HUES6 (cell line): ENCODE results near the gene HOXC4.

Experiments
- H3K27ac ChIP-seq: 2 replicates; pipeline ENCODE4 v1.7.0; 2013; ENCODE audit warnings: low read depth, mild to moderate bottlenecking, low read length, inconsistent platforms
- H3K27me3 ChIP-seq: 2 replicates; pipeline ENCODE4 v1.6.1; 2013; ENCODE audit warnings: low read length; ENCODE audit not compliant: control insufficient read depth, insufficient read depth
- H3K36me3 ChIP-seq: 2 replicates; pipeline ENCODE4 v1.6.1; 2013; ENCODE audit warnings: low read length; ENCODE audit not compliant: control insufficient read depth, insufficient read depth
- H3K4me1 ChIP-seq: 2 replicates; pipeline ENCODE4 v1.6.1; 2013; ENCODE audit warnings: low read length; ENCODE audit not compliant: control insufficient read depth, insufficient read depth
- H3K4me3 ChIP-seq: 2 replicates; pipeline ENCODE4 v1.5.1; 2013; ENCODE audit warnings: low read depth, low read length
- H3K9ac ChIP-seq: one replicate; pipeline ENCODE4 v1.6.1; 2013; ENCODE audit warnings: mild to moderate bottlenecking, low read length
- H3K9me3 ChIP-seq: 2 replicates; pipeline ENCODE4 v1.6.1; 2013; ENCODE audit warnings: low read depth, low read length; ENCODE audit not compliant: control insufficient read depth, insufficient read depth

Gene HOXC4

DNA sequence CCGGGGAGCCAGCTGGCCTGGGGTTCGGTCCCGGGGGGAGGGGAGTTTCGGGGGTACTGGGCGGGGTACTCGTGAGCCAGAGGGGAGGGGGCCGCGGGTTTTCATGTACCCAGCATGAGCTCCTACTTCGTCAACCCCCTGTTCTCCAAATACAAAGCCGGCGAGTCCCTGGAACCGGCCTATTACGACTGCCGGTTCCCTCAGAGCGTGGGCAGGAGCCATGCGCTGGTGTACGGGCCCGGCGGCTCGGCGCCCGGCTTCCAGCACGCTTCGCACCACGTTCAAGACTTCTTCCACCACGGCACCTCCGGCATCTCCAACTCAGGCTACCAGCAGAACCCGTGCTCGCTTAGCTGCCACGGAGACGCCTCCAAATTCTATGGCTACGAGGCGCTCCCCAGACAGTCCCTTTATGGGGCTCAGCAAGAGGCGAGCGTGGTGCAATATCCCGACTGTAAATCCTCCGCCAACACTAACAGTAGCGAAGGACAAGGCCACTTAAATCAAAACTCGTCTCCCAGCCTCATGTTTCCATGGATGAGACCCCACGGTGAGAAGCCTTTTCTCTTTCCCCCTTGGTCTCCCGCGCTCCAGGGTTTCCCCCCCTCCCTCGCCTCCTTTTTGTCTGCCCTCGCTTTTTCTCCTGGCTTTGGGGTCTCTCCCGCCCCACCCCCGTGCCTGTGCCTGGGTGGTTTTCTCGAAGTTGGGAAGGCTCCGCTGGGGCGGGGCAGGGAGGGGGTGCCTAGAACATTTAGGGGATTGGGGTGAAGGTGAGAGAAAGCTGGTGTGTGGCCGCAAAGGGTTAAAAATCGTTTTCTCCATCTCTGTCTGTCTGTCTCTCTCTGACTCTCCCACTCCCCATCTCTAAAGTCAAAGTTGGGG, 44.2 kb upstream of the HOXC4 start:
- peak overlapping the region; percentile 91 for H3K9ac ChIP-seq
- H3K9me3 ChIP-seq, result no peaks in the 10 kb centered on the region
- H3K27ac ChIP-seq, result no peak overlapping the region
- peaks cover 3% of the 10 kb centered on the region; the same call in 1 of the 2 replicates for H3K4me1 ChIP-seq
- peak overlapping the region; percentile 48 for H3K4me3 ChIP-seq
- H3K27me3 ChIP-seq, result peaks cover 100% of the 10 kb centered on the region
- H3K36me3 ChIP-seq, result no peaks in the 10 kb centered on the region

DNA sequence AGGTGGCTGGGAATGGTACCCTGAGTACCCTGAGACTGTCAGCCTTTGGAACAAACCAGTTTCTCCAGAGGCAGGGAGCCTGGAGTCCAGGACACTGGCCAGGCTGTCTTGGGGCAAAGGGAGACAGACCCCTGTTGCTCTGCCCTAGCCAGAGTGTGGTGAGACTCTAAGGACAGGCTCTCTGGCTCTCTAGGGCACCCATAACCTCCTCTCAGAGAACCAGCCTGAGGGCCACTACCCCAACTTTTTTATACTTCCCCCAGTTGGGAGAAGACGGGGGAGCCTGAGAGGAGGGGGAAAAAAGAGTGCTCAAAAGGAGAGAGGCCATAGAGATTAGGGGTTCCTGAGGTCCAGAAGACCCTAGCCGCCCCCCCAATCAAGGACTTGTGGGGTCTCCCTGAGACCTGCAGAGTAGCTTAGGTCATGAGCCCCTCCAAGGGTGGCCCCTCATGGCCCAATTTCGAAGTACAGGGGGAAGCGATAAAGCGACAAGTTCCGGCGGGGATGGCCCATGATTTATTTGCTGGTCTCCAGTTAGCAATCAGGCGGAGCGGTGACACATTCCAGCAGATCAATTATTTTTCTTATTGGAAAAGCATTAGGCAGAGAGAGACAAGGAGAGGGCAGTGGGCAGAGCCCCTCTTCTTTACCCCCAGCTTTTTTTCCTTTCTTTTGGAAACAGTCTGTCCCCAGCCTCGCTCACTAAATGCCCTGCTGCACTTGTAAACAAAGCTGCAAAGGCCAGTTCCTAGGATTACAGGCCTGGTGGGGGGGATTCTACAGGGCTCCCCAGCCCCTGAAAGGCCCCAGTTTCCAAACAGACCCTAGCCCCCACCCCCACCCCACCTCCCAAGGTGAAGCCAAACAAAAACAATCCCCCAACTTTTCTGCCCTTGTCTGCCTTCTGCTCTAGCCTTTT, 43.3 kb upstream of the HOXC4 start:
- peaks cover 3% of the 10 kb centered on the region; the same call in 1 of the 2 replicates for H3K4me1 ChIP-seq
- H3K27ac ChIP-seq, result no peak overlapping the region
- peak overlapping the region; percentile 48; the same call in 1 of the 2 replicates for H3K4me3 ChIP-seq

DNA sequence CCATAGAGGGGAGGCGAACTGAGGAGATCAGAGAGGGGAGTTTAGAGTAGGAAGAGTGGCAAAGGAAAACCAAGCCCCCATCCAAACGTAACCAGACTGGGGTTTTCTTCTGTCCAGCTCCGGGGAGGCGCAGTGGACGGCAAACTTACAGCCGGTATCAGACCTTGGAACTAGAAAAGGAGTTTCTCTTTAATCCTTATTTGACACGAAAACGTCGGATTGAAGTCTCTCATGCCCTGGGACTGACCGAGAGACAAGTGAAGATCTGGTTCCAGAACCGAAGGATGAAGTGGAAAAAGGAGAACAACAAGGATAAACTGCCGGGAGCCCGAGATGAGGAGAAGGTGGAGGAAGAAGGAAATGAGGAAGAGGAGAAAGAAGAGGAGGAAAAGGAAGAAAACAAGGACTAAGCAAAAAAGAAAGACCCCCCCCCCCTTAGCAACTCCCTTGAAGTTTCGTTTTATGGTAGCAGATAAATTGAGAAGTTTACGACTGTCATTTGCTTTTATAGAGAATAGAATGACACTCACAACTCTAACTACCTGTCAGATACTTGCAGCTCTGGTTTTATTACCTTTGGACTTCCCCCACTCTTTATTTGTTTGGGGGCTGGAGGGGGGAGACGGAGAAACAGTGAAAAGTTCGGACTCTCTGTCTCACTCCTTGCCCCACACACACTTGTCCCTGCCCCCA, 42.5 kb upstream of the HOXC4 start:
- Histone ChIP-seq H3K36me3 (no peaks in the 10 kb centered on the region), H3K9ac (peak overlapping the region; percentile 91), H3K27me3 (peaks cover 100% of the 10 kb centered on the region), H3K27ac (no peak overlapping the region), H3K9me3 (no peaks in the 10 kb centered on the region), H3K4me3 (peak overlapping the region; percentile 48; the same call in 1 of the 2 replicates), H3K4me1 (peaks cover 2% of the 10 kb centered on the region; the same call in 1 of the 2 replicates)

More for the DNA sequence above, 43.3 kb upstream of the HOXC4 start:
- H3K27me3 ChIP-seq, result peaks cover 100% of the 10 kb centered on the region
- no peaks in the 10 kb centered on the region for H3K9me3 ChIP-seq
- no peaks in the 10 kb centered on the region for H3K36me3 ChIP-seq
- H3K9ac ChIP-seq, result peak overlapping the region; percentile 91

- Histone ChIP-seq H3K9me3 (no peaks in the 10 kb centered on the region), H3K27me3 (peaks cover 100% of the 10 kb centered on the region), H3K4me3 (peak overlapping the region; percentile 48; the same call in 1 of the 2 replicates), H3K9ac (peak overlapping the region; percentile 62), H3K36me3 (no peaks in the 10 kb centered on the region), H3K27ac (no peak overlapping the region), H3K4me1 (peaks cover 2% of the 10 kb centered on the region; the same call in 1 of the 2 replicates)
Observed at GRCh38 chr12:54011665-54012532, 41.7 kb upstream of the HOXC4 start.

- H3K36me3 ChIP-seq, result no peaks in the 10 kb centered on the region
- H3K27ac ChIP-seq, result no peak overlapping the region
- peaks cover 100% of the 10 kb centered on the region for H3K27me3 ChIP-seq
- H3K9me3 ChIP-seq, result no peaks in the 10 kb centered on the region
- no peak overlapping the region for H3K4me3 ChIP-seq
- H3K4me1 ChIP-seq, result peaks cover 7% of the 10 kb centered on the region
- H3K9ac ChIP-seq, result peak overlapping the region; percentile 65
Observed at GRCh38 chr12:54012631-54013409, 40.8 kb upstream of the HOXC4 start.

GRCh38 chr12:54014377-54015017, 39.1 kb upstream of the HOXC4 start:
- Histone ChIP-seq H3K4me3 (no peak overlapping the region), H3K9ac (peak overlapping the region; percentile 58), H3K27me3 (peaks cover 100% of the 10 kb centered on the region), H3K4me1 (peaks cover 15% of the 10 kb centered on the region), H3K9me3 (no peaks in the 10 kb centered on the region), H3K27ac (no peak overlapping the region), H3K36me3 (no peaks in the 10 kb centered on the region)

- Histone ChIP-seq H3K9ac (peak overlapping the region; percentile 67), H3K36me3 (no peaks in the 10 kb centered on the region), H3K9me3 (no peaks in the 10 kb centered on the region), H3K27me3 (peaks cover 100% of the 10 kb centered on the region), H3K4me1 (peaks cover 19% of the 10 kb centered on the region), H3K27ac (no peak overlapping the region), H3K4me3 (no peak overlapping the region; the same call in 1 of the 2 replicates)
Observed at GRCh38 chr12:54015018-54015931, 38.4 kb upstream of the HOXC4 start.

GRCh38 chr12:54016051-54016450, 37.6 kb upstream of the HOXC4 start:
- Histone ChIP-seq H3K9ac (peak overlapping the region; percentile 67), H3K27ac (no peak overlapping the region)

More at GRCh38 chr12:54016051-54016450, 37.6 kb upstream of the HOXC4 start:
- peaks cover 19% of the 10 kb centered on the region for H3K4me1 ChIP-seq
- H3K4me3 ChIP-seq, result peak overlapping the region; percentile 26; the same call in 1 of the 2 replicates
- no peaks in the 10 kb centered on the region for H3K36me3 ChIP-seq
- H3K27me3 ChIP-seq, result peaks cover 100% of the 10 kb centered on the region
- H3K9me3 ChIP-seq, result no peaks in the 10 kb centered on the region
